GM18502 (cell line): ENCODE measurements around the gene COL23A1.

ENCODE experiments used
- ATAC-seq: cut with Tn5 transposase; IDR thresholded peaks from one replicate; pipeline ENCODE4 v1.9.1; 2021; ENCODE audit warnings: mild to moderate bottlenecking; ENCODE audit not compliant: unreplicated experiment, poor library complexity

COL23A1 gene

GRCh38 chr5:178335302-178336030 is 254.7 kb downstream of the COL23A1 start:
- ATAC-seq = no peak

- ATAC-seq = no peak
These were observed 255.3 kb downstream of the COL23A1 start for GRCh38 chr5:178334861-178335260.

GRCh38 chr5:178333821-178334481 is 256.2 kb downstream of the COL23A1 start:
- no peak for ATAC-seq

- ATAC-seq = no peak
These were observed 258.0 kb downstream of the COL23A1 start for GRCh38 chr5:178332210-178332641.

DNA sequence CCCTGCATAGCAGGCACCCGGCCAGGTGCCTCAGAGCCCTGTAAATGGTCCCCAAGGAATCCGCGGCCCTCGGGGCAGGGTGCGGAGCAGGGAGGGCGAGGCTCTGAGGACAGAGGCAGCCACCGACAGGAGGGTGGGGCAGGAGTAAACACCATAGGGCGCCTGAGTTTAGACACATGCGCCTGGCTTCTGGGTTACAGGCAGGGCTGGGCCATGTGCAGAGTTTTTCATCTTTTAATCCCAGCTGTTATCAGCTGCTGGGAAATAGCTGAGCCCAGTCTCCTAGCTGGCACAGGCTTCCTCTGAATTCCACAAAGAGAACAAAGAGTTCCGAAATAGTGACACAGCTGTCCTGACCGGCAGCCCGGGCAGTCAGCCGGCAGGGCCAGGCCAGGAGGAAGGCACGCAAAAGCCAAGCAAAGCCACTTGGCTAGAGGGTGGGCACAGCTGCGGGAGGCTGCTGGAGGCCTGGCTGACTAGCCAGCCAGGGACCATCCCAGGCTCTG is 258.6 kb downstream of the COL23A1 start:
- no peak for ATAC-seq

DNA sequence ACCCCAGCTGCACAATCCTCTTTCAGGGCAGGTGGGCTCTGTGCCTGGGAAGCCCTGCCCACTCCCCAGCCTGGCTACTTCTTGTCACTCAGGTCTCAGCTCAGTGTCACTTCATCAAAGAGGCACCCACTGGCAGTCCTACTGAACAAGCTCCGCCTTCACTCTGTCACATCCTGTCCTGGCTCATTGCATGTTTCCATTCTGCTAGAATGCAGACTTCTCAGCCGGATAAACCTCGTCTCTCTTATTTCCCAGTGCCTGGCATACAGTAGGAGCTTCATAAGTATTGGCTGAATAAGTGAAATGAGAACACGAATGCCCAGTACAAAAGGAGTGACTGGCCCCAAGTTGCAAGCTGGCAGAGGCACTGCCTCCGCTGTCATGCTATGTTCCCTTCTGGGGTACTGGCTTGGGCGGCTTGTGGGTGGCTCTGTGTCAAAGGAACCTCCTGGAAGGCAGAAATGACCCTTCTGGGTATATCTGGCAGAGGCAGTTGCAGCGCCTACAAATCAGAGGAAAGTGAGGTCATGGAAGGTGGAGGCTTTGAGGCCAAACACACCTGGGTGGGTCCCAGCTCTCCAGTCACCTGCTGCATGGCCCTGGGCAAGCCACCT is 259.3 kb downstream of the COL23A1 start:
- no peak for ATAC-seq

DNA sequence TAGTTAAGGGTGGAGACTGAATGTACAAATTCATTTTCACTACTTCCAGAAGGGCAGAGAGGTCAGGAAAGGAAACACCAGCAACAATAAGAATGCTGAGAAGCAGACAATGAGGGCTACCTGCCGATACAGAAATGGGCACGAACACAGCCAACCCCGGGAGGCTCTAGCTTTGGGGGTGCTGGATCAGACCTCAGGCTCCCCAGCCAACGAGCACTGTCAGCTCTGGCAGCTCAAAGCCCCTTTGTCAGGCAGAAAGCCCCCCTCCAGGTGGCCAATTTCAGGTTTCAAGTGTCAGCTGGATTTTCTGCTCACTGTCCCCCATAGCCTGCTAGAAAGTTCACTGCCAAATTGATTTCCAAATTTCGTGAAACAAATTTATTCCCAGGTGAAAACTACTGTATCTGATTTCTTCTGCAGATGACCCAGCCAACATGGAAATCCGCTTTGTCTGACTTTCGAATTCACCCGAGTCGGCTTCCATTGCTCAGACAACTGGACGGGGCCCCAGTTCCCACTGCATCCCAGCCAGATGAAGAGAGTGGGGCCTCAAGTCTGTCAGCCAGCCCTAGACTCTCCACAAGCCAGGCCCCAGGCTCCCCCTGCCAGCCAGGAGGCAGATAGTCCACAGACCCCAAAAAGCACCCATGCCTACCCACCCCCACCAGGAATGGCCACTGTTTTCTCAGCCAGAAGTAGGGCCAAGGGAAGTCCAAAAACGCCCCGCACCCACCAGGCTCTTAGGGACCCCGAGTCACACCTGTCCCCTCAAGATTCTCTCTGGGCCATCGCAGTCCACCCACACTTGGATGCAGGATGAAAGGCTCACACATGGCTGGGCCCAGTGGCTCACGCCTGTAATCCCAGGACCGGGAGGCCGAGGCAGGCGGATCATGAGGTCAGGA is 261.1 kb downstream of the COL23A1 start:
- ATAC-seq = no peak

DNA sequence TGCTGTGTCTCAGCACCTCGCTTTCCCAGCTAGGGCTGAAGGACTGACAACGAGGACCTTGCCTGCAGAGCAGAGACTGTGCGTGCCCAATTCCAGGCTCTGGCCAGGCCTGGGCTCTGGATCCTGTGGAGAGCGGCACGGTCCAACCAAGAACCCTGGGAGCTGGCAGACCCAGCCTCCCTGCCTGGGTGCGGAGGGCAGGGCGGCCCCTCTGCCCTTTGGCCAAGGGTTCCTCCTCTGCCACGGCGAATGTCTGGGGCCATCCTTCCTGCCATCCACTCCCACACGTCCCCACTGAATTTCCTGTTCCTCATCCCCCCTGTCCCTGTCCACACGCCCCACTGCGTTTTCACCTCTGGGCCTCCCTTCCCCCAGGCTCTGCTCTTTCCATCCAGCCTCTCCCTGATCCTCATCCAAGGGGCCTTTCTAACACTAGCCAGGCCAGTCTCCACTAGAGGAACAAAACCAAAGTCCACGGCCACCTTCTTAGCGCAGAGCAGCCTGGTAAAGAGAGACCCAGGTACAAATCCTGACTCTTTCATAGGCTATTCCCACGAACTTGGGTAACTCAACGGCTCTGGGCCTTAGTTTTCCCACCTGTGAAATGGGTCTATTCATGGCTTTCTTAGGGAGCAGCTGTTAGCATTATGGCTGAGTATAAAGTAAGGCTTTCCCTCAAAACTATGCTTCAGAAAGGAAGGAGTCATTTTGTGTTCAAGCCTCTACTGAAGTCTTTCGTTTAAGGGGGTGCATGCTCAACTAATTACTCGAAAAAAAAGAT is 262.1 kb downstream of the COL23A1 start:
- ATAC-seq = no peak

DNA sequence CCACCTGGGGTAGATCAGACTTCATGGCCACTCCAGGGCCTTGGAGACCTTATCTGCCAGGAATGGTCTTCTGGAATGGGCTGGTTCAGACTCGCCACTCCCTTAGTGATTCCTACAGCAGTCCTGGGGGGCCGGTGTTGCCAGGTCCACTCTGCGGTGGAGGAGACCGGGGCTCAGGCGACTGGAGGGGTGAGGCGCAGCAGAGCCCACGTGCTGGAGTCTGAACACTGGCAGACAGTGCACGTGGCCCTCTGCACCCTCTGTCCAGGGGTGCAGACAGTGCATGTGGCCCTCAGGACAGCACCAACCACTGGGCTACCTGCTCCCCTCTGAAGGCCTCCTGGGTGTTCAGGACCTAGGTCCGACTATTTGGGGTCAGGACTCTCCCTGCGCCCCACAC is 262.7 kb downstream of the COL23A1 start:
- no peak for ATAC-seq

DNA sequence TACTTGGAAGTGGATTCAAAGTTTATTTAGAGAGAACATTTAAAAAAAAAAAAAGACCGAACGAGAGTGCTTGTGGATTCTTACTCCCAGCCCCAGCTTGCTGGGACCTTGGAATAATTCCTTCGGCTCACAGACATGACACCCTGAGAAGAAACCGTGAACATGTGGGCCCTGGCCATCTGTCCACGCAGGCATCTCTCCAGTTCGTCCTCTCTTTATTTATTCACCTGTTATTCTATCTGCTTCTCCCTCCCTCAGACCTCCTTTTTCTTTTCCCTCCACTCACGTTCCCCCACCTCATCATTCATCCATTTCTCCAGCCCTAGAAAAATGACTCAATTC is 263.8 kb downstream of the COL23A1 start:
- no peak for ATAC-seq

- no peak for ATAC-seq
These were observed 264.4 kb downstream of the COL23A1 start for GRCh38 chr5:178325679-178326373.

- ATAC-seq = no peak
These were observed 264.9 kb downstream of the COL23A1 start for GRCh38 chr5:178325311-178325678.

- ATAC-seq = no peak
These were observed 265.5 kb downstream of the COL23A1 start for GRCh38 chr5:178324481-178325310.

- ATAC-seq = no peak
These were observed 266.2 kb downstream of the COL23A1 start for GRCh38 chr5:178323961-178324360.

DNA sequence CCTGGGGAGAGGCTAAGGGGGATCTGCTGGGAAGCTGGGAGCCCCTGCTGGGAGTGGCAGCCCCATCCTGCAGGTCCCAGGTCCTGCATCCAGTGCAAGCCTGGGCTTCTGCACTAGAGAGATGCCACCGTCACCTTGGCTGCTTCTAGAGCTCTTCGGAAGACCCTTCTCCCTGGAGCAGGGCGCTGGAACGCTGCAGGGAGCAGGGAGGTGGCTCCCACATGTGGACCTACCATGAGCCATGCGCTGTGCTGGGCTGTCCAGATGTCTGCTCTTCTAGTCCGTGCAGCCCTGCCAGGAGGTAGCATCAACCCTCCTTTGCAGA is 266.7 kb downstream of the COL23A1 start:
- ATAC-seq = no peak

- no peak for ATAC-seq
These were observed 267.3 kb downstream of the COL23A1 start for GRCh38 chr5:178322736-178323540.

DNA sequence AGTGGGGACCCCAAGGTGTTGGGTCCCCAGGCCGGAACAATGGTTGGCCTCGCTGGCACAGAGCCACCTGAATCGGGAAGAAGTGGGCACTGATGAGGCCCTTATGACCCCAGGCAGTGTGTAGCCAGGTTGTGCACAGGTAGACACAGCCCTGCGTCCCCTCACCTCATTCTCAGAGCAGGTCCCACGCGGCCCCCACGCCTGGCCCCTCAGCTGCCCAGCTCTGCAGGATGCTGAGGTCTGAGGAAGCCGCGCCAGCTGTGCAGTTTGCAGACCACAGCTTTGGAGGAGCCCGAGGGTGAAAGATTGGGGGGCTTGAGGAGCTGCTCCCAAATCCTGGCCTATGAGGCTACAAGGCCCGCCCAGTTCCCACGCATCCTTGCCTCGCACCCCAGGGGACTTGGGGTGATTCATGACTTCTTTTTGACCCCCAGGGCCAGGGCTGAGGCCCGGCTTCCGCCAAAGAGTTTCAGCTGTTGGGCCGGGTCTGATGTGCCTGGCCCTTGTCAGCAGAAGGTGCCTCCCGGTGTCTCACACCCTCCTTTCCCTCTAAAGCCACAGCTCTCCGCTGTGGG is 269.8 kb downstream of the COL23A1 start:
- no peak for ATAC-seq
